Fibroblast of villous mesenchyme (primary cell): ENCODE results near the gene AP4M1. TPM values are rescaled to one million over a fixed set of nuclear protein-coding genes. Genes with fewer than 3 reads are reported as not detected.

Source experiments
- DNase-seq: peaks from one replicate; pipeline ENCODE4 v3.0.0-alpha.2; 2010; ENCODE audit warnings: low read depth
- H3K4me3 ChIP-seq: 2 replicates; pipeline ENCODE4 v1.5.1; 2011; ENCODE audit warnings: low read depth, mild to moderate bottlenecking, low read length
- CTCF ChIP-seq: IDR thresholded peaks from 2 replicates; pipeline ENCODE4 v1.5.1; 2012; ENCODE audit warnings: low read depth, mild to moderate bottlenecking, low read length; ENCODE audit not compliant: insufficient read depth
- total RNA-seq: library from RNA; depleted of rRNA; stranded (reverse); fragments of >200 nt; gene quantifications from 2 replicates; pipeline ENCODE4 v1.2.3, GENCODE V29; 2012

The AP4M1 gene
- total RNA-seq, 1 donor, result 16.4 TPM

- no peak for DNase-seq
- H3K4me3 ChIP-seq, result no peak overlapping the region
- TF ChIP-seq CTCF, result no peak
Measured at GRCh38 chr7:100115026-100115425, 13.6 kb downstream of the AP4M1 start.

GRCh38 chr7:100118388-100119071 lies 17.1 kb downstream of the AP4M1 start:
- DNase-seq, result no peak
- peak overlapping the region; percentile 97 for H3K4me3 ChIP-seq
- TF ChIP-seq CTCF, result no peak

GRCh38 chr7:100119072-100119969 lies 17.9 kb downstream of the AP4M1 start, which contains the start of the genes CNPY4 and TAF6:
TSS of gene CNPY4 (plus strand) at chr7:100119634. CDS start at chr7:100119745, 111 bp downstream.
TSS of gene TAF6 (minus strand) at chr7:100119358. CDS start at chr7:100114209, 5,149 bp downstream.
- peak within 1 kb of the TSS; percentile 97 for H3K4me3 ChIP-seq
- peak; percentile 97 for DNase-seq
- no peak for TF ChIP-seq CTCF

- H3K4me3 ChIP-seq, result peak overlapping the region; percentile 97
- DNase-seq, result peak; percentile 64
- TF ChIP-seq CTCF, result no peak
Measured at GRCh38 chr7:100119970-100120732, 18.7 kb downstream of the AP4M1 start.

GRCh38 chr7:100120733-100121036 lies 19.2 kb downstream of the AP4M1 start:
- no peak for TF ChIP-seq CTCF
- DNase-seq, result no peak
- H3K4me3 ChIP-seq, result peak overlapping the region; percentile 97

GRCh38 chr7:100122067-100122466 lies 20.6 kb downstream of the AP4M1 start:
- no peak for TF ChIP-seq CTCF
- DNase-seq, result no peak
- no peak overlapping the region for H3K4me3 ChIP-seq
